ENCODE results near the gene POGLUT2. TPM values are rescaled to one million over a fixed set of nuclear protein-coding genes. Genes with fewer than 3 reads are reported as not detected.

POGLUT2 gene
- total and polyA plus RNA-seq, 2 experiments from 2014 or later = 15.7 to 23.1 TPM

GRCh38 chr13:102845289-102845629, 46.5 kb upstream of the POGLUT2 start:
- Histone ChIP-seq H3K27ac (peak overlapping the region; percentile 96), H3K4me1 (ENCODE audit: low read depth) (no peaks in the 10 kb centered on the region), H3K27me3 (no peaks in the 10 kb centered on the region), H3K4me3 (peak overlapping the region; percentile 93), H3K36me3 (no peaks in the 10 kb centered on the region), H3K9me3 (ENCODE audit: low read depth) (no peaks in the 10 kb centered on the region)
- no peak for TF ChIP-seq CTCF (IDR thresholded peaks at IDR 0.05; ENCODE audit: low read depth, low read length)
- no peak for DNase-seq (ENCODE audit: low read depth in 1 of 2, low spot score in 1 of 2)

GRCh38 chr13:102839462-102839861, 40.7 kb upstream of the POGLUT2 start:
- Histone ChIP-seq H3K36me3 (peaks cover 3% of the 10 kb centered on the region), H3K9me3 (ENCODE audit: low read depth) (no peaks in the 10 kb centered on the region), H3K4me1 (ENCODE audit: low read depth) (no peaks in the 10 kb centered on the region), H3K27ac (no peak overlapping the region), H3K27me3 (no peaks in the 10 kb centered on the region), H3K4me3 (no peak overlapping the region)
- DNase-seq (ENCODE audit: low read depth in 1 of 2, low spot score in 1 of 2) = peak in 1 of 2 donors; percentile 65
- TF ChIP-seq CTCF (IDR thresholded peaks at IDR 0.05; ENCODE audit: low read depth, low read length) = no peak

- TF ChIP-seq CTCF (IDR thresholded peaks at IDR 0.05; ENCODE audit: low read depth, low read length) = no peak
- H3K27me3 ChIP-seq = no peaks in the 10 kb centered on the region
- no peak for DNase-seq (ENCODE audit: low read depth in 1 of 2, low spot score in 1 of 2)
- H3K36me3 ChIP-seq = peaks cover 5% of the 10 kb centered on the region
- no peaks in the 10 kb centered on the region for H3K4me1 ChIP-seq (ENCODE audit: low read depth)
- H3K4me3 ChIP-seq = no peak overlapping the region
- no peaks in the 10 kb centered on the region for H3K9me3 ChIP-seq (ENCODE audit: low read depth)
- no peak overlapping the region for H3K27ac ChIP-seq
Measured at GRCh38 chr13:102838982-102839381, 40.2 kb upstream of the POGLUT2 start.

GRCh38 chr13:102838273-102838672, 39.5 kb upstream of the POGLUT2 start:
- no peaks in the 10 kb centered on the region for H3K4me1 ChIP-seq (ENCODE audit: low read depth)
- no peak overlapping the region for H3K4me3 ChIP-seq
- no peak for DNase-seq (ENCODE audit: low read depth in 1 of 2, low spot score in 1 of 2)
- no peak for TF ChIP-seq CTCF (IDR thresholded peaks at IDR 0.05; ENCODE audit: low read depth, low read length)
- peaks cover 5% of the 10 kb centered on the region for H3K36me3 ChIP-seq
- H3K9me3 ChIP-seq (ENCODE audit: low read depth) = no peaks in the 10 kb centered on the region
- no peaks in the 10 kb centered on the region for H3K27me3 ChIP-seq
- no peak overlapping the region for H3K27ac ChIP-seq

GRCh38 chr13:102836471-102836870, 37.7 kb upstream of the POGLUT2 start:
- no peaks in the 10 kb centered on the region for H3K4me1 ChIP-seq (ENCODE audit: low read depth)
- TF ChIP-seq CTCF (IDR thresholded peaks at IDR 0.05; ENCODE audit: low read depth, low read length) = no peak
- no peaks in the 10 kb centered on the region for H3K9me3 ChIP-seq (ENCODE audit: low read depth)
- H3K36me3 ChIP-seq = peaks cover 5% of the 10 kb centered on the region
- no peak for DNase-seq (ENCODE audit: low read depth in 1 of 2, low spot score in 1 of 2)
- H3K4me3 ChIP-seq = no peak overlapping the region
- H3K27me3 ChIP-seq = no peaks in the 10 kb centered on the region
- H3K27ac ChIP-seq = no peak overlapping the region

- Histone ChIP-seq H3K36me3 (peaks cover 16% of the 10 kb centered on the region), H3K27me3 (no peaks in the 10 kb centered on the region), H3K27ac (no peak overlapping the region), H3K4me1 (ENCODE audit: low read depth) (no peaks in the 10 kb centered on the region), H3K4me3 (no peak overlapping the region), H3K9me3 (ENCODE audit: low read depth) (no peaks in the 10 kb centered on the region)
- TF ChIP-seq CTCF (IDR thresholded peaks at IDR 0.05; ENCODE audit: low read depth, low read length) = no peak
- DNase-seq (ENCODE audit: low read depth in 1 of 2, low spot score in 1 of 2) = peak in 1 of 2 donors; percentile 65
Measured at GRCh38 chr13:102830646-102831045, 31.9 kb upstream of the POGLUT2 start.

All from cardiac muscle cell (in vitro differentiated cells and primary cell).